Mammary epithelial cell (primary cell): Measurements from ENCODE around the gene TTC39C.

Experiments used
- CTCF ChIP-seq, 2 donors: IDR thresholded peaks in 1 of 2; conservative IDR thresholded peaks in 1 of 2; 2 replicates each; pipeline ENCODE4 v1.5.1; 2011 to 2012; ENCODE audit warnings: inconsistent platforms in 2 of 2, low read length in 2 of 2, mild to moderate bottlenecking in 2 of 2, control low read depth in 1 of 2, low read depth in 1 of 2; ENCODE audit not compliant: insufficient read depth in 1 of 2; ENCODE audit errors: extremely low read depth in 1 of 2
- EZH2 ChIP-seq: IDR thresholded peaks from 2 replicates; pipeline ENCODE4 v1.6.1; 2012; ENCODE audit warnings: low read length, inconsistent platforms, borderline replicate concordance

- TF ChIP-seq EZH2 (no peak), CTCF (conservative IDR thresholded peaks at IDR 0.05 in 1 of 2, IDR thresholded peaks at IDR 0.05 in 1 of 2; ENCODE audit: extremely low read depth in 1 of 2, insufficient read depth in 1 of 2, low read depth in 1 of 2, low read length in 2 of 2) (no peak)
Measured at GRCh38 chr18:23977719-23978483, 36.7 kb upstream of the TTC39C start.
